HEK293 (cell line): Measurements from ENCODE around the gene DKKL1.

Source experiments
- CTCF ChIP-seq: fragments of 450-650 bp; formaldehyde crosslinking; IDR thresholded peaks from 2 replicates; pipeline ENCODE4 v1.5.1; 2016; ENCODE audit warnings: missing biosample characterization, missing genetic modification characterization
- GLIS2 ChIP-seq: fragments of 450-650 bp; formaldehyde crosslinking; IDR thresholded peaks from 2 replicates; pipeline ENCODE4 v1.5.1; 2016; ENCODE audit warnings: missing biosample characterization, missing genetic modification characterization
- KLF10 ChIP-seq: fragments of 450-650 bp; IDR thresholded peaks from 2 replicates; pipeline ENCODE4 v1.5.1; 2018; ENCODE audit warnings: missing biosample characterization, mild to moderate bottlenecking, missing genetic modification characterization
- SP2 ChIP-seq: fragments of 450-650 bp; formaldehyde crosslinking; IDR thresholded peaks from 2 replicates; pipeline ENCODE4 v1.5.1; 2016; ENCODE audit warnings: missing biosample characterization, missing genetic modification characterization
- TRIM28 ChIP-seq: IDR thresholded peaks from 2 replicates; pipeline ENCODE4 v1.6.1; 2011; ENCODE audit warnings: low read length, control low read depth, borderline replicate concordance
- TSHZ1 ChIP-seq: fragments of 450-650 bp; formaldehyde crosslinking; IDR thresholded peaks from 2 replicates; pipeline ENCODE4 v1.5.1; 2016; ENCODE audit warnings: missing biosample characterization, missing genetic modification characterization, borderline replicate concordance
- YY1 ChIP-seq: fragments of 450-650 bp; formaldehyde crosslinking; IDR thresholded peaks from 2 replicates; pipeline ENCODE4 v1.5.1; 2018; ENCODE audit warnings: missing biosample characterization, missing genetic modification characterization
- ZBTB1 ChIP-seq: fragments of 450-650 bp; formaldehyde crosslinking; IDR thresholded peaks from 2 replicates; pipeline ENCODE4 v1.5.1; 2016; ENCODE audit warnings: missing biosample characterization, missing genetic modification characterization
- ZBTB44 ChIP-seq: fragments of 450-650 bp; IDR thresholded peaks from 2 replicates; pipeline ENCODE4 v1.5.1; 2018; ENCODE audit warnings: missing biosample characterization, mild to moderate bottlenecking, missing genetic modification characterization
- ZNF274 ChIP-seq, 2 experiments: fragments of 200-500 bp in 1 of 2; fragments of 450-650 bp in 1 of 2; sonication (Bioruptor generic) in 1 of 2; formaldehyde crosslinking in 1 of 2; IDR thresholded peaks; 2 replicates each; pipeline versions ENCODE4 v1.5.1 to v1.6.1; 2014 to 2016; ENCODE audit warnings: borderline replicate concordance in 1 of 2, inconsistent platforms in 1 of 2, low read length in 1 of 2, missing biosample characterization in 1 of 2, missing genetic modification characterization in 1 of 2
- ZNF433 ChIP-seq: fragments of 450-650 bp; formaldehyde crosslinking; IDR thresholded peaks from 2 replicates; pipeline ENCODE4 v1.5.1; 2016; ENCODE audit warnings: missing biosample characterization, missing genetic modification characterization, low read depth
- ZNF660 ChIP-seq: fragments of 450-650 bp; IDR thresholded peaks from 2 replicates; pipeline ENCODE4 v1.5.1; 2018; ENCODE audit warnings: missing biosample characterization, mild to moderate bottlenecking, missing genetic modification characterization
- ZNF76 ChIP-seq: fragments of 450-650 bp; formaldehyde crosslinking; IDR thresholded peaks from 2 replicates; pipeline ENCODE4; 2016; ENCODE audit warnings: low read depth, missing biosample characterization, missing genetic modification characterization, borderline replicate concordance

- TF ChIP-seq KLF10 (tag by site-specific recombination) (no peak), GLIS2 (no peak), SP2 (tag by site-specific recombination) (no peak), ZBTB44 (tag by site-specific recombination) (no peak), ZNF433 (no peak), YY1 (no peak), ZNF274 (IDR thresholded peaks at IDR 0.05; ENCODE audit: low read length) (no peak), ZNF274 (tag by site-specific recombination; IDR thresholded peaks at IDR 0.05; ENCODE audit: borderline replicate concordance) (no peak), CTCF (tag by site-specific recombination) (no peak), TSHZ1 (tag by site-specific recombination) (no peak), ZBTB1 (tag by site-specific recombination) (no peak), ZNF76 (tag by site-specific recombination) (no peak), TRIM28 (no peak), ZNF660 (no peak)
These were observed 27.7 kb upstream of the DKKL1 start for GRCh38 chr19:49335784-49336481.
